ENCODE measurements around the gene ZFHX3. TPM values are rescaled to one million over a fixed set of nuclear protein-coding genes. Genes with fewer than 3 reads are reported as not detected.

ZFHX3 gene
- total RNA-seq, 1 experiment from 2014 or later: 1.5 TPM

GRCh38 chr16:72789465-72789864, 258.5 kb downstream of the ZFHX3 start:
- H3K23ac ChIP-seq (ENCODE audit: insufficient read length, low read depth, low read length): no peak overlapping the region
- no peaks in the 10 kb centered on the region for H3K4me1 ChIP-seq (ENCODE audit: insufficient read depth, low read length)
- no peaks in the 10 kb centered on the region for H3K27me3 ChIP-seq (ENCODE audit: insufficient read depth, low read length)
- H3K4ac ChIP-seq (ENCODE audit: low read depth, low read length): no peak overlapping the region
- DNase-seq: no peak
- H3K27ac Mint-ChIP-seq: no peak overlapping the region
- H2BK5ac ChIP-seq (ENCODE audit: insufficient read length, low read length): no peak overlapping the region
- peaks cover 0 to 3% (median 0%) of the 10 kb centered on the region in 3 experiments; a peak in 1 of 7 replicates for H3K36me3 Mint-ChIP-seq (ENCODE audit: insufficient read depth in 1 of 3, low read depth in 3 of 3)
- H3K9me3 Mint-ChIP-seq: no peaks in the 10 kb centered on the region
- H3K27me3 Mint-ChIP-seq (ENCODE audit: low read depth): peaks cover 33% of the 10 kb centered on the region
- no peak overlapping the region for H4K8ac ChIP-seq (replicated peaks; ENCODE audit: insufficient read length, low read depth, low read length)
- H3K9ac ChIP-seq (ENCODE audit: extremely low read depth, insufficient read length, low read length): no peak overlapping the region
- no peak overlapping the region for H2BK12ac ChIP-seq (ENCODE audit: insufficient read length, low read depth, low read length)
- H3K27ac ChIP-seq (ENCODE audit: insufficient read length, low read depth, low read length): no peak overlapping the region
- no peak overlapping the region for H2BK15ac ChIP-seq (ENCODE audit: low read depth, low read length)
- H3K79me1 ChIP-seq (ENCODE audit: insufficient read depth, low read depth, low read length, poor library complexity, severe bottlenecking): no peaks in the 10 kb centered on the region
- peaks cover 12% of the 10 kb centered on the region for H3K23me2 ChIP-seq (ENCODE audit: insufficient read length, low read depth, low read length, poor library complexity, severe bottlenecking)
- no peak overlapping the region for H3T11ph ChIP-seq (ENCODE audit: low read length)
- H4K91ac ChIP-seq (ENCODE audit: insufficient read length, low read depth, low read length): no peak overlapping the region
- no CpG with 5 or more reads among the region's 7 CpGs for WGBS (ENCODE audit: extremely low coverage, insufficient read length, low lambda C conversion rate)
- no peak overlapping the region for H3K18ac ChIP-seq (ENCODE audit: insufficient read length, low read depth, low read length)
- H4K5ac ChIP-seq (ENCODE audit: insufficient read length, low read depth, low read length): no peak overlapping the region
- H2BK20ac ChIP-seq (ENCODE audit: low read depth, low read length, poor library complexity, severe bottlenecking): no peak overlapping the region
- H3K14ac ChIP-seq (ENCODE audit: insufficient read depth, low read length): no peak overlapping the region
- H3K4me2 ChIP-seq (ENCODE audit: insufficient read depth, insufficient read length, low read length): no peak overlapping the region
- H2AFZ ChIP-seq (ENCODE audit: low read length): no peak overlapping the region
- no peak overlapping the region for H3K56ac ChIP-seq (ENCODE audit: insufficient read length, low read depth, low read length)
- H3K4me1 Mint-ChIP-seq: peaks cover 24 to 26% of the 10 kb centered on the region in 2 experiments
- no peak for TF ChIP-seq CTCF (conservative IDR thresholded peaks at IDR 0.05)
- no peaks in the 10 kb centered on the region for H4K20me1 ChIP-seq (ENCODE audit: control insufficient read depth, insufficient read depth, insufficient read length)
- no peak overlapping the region for H3K4me3 Mint-ChIP-seq
- no peaks in the 10 kb centered on the region for H3K9me3 ChIP-seq (ENCODE audit: control insufficient read depth, low read depth, low read length)
- no peaks in the 10 kb centered on the region for H3K79me2 ChIP-seq (ENCODE audit: insufficient read depth, low read length)
- H2AK5ac ChIP-seq (ENCODE audit: insufficient read length, low read length): no peak overlapping the region
- no peak overlapping the region for H2BK120ac ChIP-seq (ENCODE audit: low read depth, low read length, poor library complexity, severe bottlenecking)

Measured in H9 (cell line).